LNCaP clone FGC (cell line): ENCODE results near the gene RASGRP2.

Experiments
- DNase-seq: peaks from one replicate; pipeline ENCODE4 v3.0.0-alpha.2; 2011; ENCODE audit warnings: low read depth
- H3K4me3 ChIP-seq: 2 replicates; pipeline ENCODE4 v1.5.1; 2011; ENCODE audit warnings: mild to moderate bottlenecking, low read depth, low read length, control low read depth
- CTCF ChIP-seq: IDR thresholded peaks from 2 replicates; pipeline ENCODE4 v1.5.1; 2012; ENCODE audit warnings: mild to moderate bottlenecking; ENCODE audit not compliant: control insufficient read depth, insufficient read depth; ENCODE audit errors: extremely low read depth

RASGRP2 gene

GRCh38 chr11:64744544-64745188 is 724 bp upstream of the RASGRP2 start:
- H3K4me3 ChIP-seq = no peak overlapping the region
- TF ChIP-seq CTCF = no peak
- no peak for DNase-seq

DNA sequence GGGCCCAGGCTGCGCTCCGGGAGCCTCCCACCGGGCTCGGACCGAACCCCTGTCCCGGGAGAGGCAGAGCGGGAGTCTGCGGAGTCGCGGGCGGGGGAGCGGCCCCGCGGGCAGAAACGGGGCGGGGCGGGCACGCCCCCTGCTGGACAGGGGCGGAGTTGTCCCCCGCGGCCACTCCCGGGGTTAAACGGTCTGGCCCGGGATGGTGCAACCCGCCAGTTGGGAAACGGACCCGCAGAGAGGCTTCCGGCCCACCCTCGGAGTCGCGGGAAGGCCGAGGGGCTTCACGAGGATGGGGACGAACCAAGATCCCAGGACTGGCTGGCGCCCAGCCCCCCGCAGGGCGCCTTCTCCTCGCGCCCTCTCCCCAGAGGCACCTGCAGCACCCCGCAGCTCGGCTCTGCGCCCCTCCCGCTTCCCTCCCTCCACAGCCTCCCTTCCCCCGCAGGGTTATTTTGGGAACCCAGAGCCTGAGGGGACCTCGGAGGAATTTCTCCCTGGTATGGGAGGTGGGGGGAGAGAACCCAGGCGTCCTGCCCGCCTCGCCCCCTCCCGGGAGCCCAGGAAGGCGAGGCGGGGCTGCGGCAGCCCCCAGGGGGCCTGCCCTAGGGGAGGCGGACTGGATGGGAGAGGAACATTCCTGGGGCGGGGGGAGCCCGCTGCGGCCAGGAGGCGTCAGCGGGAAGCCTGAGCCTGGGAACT is 902 bp downstream of the RASGRP2 start:
- peak overlapping the region; percentile 11; the same call in 1 of the 2 replicates for H3K4me3 ChIP-seq
- peak; percentile 90 for TF ChIP-seq CTCF
- DNase-seq = no peak

DNA sequence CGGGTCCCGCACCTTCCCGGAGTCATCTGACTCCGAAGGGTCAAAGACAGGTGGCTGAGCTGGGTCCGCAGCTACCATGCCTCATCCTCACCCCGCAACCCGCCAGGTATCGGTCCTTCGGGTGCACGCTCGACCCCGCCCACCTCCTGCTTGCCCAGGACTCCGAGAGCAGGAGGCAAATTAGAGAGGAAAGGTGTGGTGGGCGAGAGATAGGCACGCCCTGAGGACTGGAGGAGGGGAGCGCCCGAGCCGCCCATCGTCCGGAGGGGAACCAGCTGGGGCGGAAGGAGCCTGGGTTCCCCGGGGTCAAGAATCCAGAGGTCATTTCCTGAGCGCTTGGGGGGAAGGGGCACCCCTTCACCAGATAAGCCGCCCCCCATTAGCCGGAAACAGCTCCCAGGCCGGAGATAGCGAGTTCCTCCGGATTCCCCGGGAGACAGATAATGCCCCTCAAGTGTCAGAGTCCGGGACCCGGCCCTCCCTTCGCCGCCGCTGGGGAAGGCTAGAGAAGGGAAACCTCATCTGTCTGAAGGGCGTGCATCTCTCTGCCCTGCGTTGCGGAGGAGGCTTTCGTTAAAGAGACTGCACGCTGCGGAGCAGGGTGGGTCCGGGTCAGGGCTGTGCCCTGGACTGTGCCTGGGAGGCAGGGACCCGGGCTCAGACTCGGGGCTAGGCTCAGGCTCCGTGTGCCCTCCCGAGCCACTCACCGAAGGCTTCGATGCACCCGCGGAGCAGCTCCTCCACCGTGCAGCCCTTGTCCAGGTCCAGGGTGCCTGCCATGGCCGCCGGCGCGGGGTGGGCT is 1.7 kb downstream of the RASGRP2 start:
- H3K4me3 ChIP-seq = peak overlapping the region; percentile 11; the same call in 1 of the 2 replicates
- no peak for TF ChIP-seq CTCF
- DNase-seq = no peak

- H3K4me3 ChIP-seq = no peak overlapping the region
- no peak for DNase-seq
- no peak for TF ChIP-seq CTCF
Measured at GRCh38 chr11:64741375-64742086, 2.4 kb downstream of the RASGRP2 start.

DNA sequence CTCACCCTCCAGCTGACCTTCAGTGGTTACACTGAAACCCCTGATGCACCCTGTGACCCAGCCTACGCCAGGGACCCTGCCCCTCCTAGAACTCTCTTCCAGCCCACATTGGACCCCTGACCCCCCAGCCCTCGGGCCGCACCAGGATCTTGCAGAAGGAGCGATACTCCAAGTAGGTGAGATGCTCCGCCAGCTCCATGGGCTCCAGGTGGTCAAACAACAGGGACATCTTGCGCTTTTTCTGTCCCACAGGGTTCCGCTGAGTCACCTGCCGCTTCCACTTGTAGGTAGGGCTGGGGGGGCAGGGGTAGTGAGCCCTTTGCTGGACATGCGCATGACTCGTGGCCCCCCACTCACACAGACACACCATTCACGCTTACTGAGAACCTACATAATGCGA is 4.1 kb downstream of the RASGRP2 start:
- TF ChIP-seq CTCF = no peak
- no peak overlapping the region for H3K4me3 ChIP-seq
- DNase-seq = no peak

GRCh38 chr11:64736654-64737053 is 7.3 kb downstream of the RASGRP2 start:
- TF ChIP-seq CTCF = no peak
- H3K4me3 ChIP-seq = no peak overlapping the region
- DNase-seq = no peak
